Activated gamma-delta T cell treated with Interleukin-2 at 50 U/mL for 16 hours (primary cell): ENCODE results near the gene MEIOSIN.

Source experiments
- DNase-seq: peaks from one replicate; pipeline ENCODE4 v3.0.0-alpha.2; 2020

The MEIOSIN gene

DNA sequence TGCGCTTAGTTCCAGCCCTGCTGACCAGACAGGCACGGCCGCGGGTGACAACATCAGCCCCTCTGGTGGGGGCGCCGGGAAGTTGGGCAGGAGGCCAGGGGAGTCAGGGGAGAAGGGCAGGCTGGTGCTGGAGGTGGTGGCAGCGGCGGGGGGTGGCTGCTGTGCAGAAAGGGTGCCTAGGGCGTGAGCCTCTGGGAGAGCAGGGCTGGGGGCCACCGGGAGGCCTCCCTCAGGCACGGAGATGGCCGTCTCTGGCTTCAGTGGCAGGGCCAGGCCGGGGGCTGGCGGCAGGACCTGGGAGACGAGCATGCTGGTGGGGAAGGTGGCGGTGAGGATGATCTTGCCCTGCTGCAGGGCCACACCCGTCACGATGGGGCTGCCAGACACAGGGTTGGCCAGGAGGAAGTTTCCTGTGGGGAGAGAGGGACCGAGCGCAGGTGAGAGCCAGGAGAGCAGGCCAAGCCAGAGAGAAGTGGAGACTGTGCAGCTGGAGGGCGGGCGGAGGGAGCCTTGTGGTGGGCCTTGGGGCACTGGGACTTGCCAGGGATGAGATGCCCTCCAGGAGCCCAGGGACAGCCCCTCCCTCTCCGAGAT, 32.6 kb downstream of the MEIOSIN start:
- no peak for DNase-seq

DNA sequence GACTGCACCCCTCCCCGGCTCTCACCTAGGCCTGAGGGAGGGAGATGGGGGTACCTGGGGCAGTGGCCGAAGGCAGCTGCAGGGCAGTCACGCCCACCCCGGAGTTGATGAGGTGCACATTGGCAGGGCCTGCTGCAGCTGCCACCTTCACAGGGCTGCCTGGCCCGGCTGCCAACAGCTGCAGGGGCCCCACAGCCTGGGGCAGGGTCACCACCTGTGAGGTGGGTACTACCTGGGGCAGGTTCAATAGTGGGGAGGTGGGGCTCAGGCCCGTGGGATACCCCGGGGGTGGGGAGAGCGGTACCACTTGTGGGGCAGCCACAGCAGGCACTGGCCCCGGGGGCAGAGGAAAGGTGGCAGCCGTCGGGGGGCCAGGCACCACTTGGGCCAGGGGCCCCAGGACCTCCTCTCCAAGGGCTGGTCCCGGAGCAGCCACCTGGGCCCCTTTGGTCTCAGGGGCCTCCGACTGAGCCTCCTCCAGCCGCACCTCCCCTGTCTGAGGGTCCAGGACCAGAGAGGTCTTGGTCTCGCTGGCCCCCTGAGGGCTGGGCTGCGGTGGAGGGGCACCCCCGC, 33.1 kb downstream of the MEIOSIN start:
- DNase-seq = no peak

DNA sequence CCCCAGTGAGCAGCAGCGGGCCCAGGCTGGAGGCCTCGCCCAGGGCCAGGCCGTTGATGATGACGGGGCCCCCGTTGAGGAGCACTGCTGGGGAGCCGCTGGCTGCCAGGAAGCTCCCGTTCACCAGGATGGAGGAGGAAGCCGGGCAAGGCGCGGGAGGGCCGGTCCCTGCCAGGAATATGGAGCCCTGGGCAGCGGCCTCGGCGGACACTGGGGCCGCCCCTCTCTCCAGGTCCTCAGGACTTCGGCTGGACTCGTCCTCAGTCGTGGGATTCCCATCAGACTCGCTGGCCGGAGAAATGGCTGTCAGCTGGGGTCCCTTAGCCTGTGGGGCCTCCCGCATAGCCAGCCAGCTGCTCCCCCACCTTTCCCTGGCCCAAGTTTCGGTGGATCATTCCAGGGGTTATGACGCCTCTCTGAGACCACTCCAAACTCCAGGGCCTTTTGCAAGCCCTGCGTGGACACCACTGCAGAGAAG, 33.7 kb downstream of the MEIOSIN start:
- no peak for DNase-seq

DNA sequence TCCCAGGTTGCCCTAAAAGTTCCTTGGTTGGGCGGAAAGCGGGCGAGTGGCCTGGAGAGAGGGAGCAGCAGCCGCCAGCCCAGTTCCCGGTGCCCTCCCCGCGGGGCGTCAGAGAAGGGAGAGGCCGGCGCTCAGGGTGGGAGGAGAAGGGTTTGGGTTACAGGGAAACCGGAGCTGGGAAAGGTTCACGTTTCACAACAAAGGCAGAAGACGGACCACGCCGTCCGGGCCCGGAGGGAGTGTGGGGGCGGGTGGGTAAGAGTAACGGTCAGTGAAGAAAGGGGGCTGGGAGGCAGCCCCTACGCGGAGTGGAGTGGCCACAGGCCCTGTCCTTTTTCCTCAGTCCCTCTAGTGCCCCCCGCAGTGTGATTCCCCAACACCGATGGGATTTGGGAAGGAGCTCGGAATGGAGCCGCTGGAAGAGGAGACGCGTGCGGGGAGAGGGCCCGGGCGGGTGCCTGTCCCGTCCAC, 34.2 kb downstream of the MEIOSIN start:
- DNase-seq = no peak

DNA sequence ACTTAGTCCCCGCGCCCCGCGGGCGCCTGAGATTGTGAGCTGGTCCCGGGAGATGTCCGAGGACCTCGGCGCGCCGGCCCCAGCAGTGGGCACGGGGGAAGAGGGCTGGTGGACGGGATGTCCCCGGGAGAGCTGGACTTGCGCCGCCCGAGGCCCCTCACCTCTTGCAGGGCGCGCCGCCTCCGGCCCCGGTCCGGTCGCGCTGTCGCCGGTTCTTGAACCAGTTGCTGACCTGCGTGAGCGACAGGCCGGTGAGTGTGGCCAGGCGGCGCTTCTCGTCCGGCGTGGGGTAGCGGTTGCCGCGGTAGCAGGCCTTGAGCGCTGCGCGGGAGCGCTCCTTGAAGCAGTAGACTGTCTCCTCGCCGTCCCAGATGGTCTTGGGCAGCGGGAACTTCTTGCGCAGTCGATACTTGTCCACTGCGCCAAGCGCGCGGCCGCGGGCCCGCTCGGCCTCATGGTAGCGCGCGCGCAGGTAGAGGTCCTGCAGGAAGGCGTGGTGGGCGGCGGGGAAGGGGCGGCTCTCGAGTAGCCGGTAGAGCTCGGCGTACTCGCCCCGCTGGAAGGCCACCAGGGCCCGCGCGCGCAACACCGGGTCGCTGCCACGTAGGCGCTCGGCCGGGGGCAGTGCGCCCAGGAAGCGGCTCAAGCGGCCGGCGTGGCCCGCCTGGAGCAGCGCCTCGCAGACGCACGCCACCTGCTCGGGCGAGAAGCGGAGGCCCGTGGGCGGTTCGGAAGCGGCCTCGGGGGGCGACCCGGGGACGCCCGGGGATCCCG, 34.8 kb downstream of the MEIOSIN start:
- DNase-seq = no peak

DNA sequence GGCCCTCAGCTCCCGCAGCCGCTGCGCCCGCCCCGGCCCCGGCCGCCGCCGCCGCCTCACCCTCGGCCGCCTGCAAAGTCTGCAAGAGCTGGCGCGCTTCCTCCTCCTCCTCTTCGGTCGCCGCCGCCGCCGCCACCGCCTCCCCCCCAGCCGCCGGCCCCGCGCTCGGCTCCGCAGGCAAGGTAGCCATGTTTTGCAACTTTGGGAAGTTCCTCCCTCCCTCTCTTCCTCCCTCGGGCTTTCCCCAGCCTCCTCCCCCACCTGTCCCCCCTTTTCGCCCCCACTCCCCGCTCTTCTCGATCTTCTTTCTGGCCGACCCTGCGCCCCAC, 35.4 kb downstream of the MEIOSIN start:
- peak; percentile 34 for DNase-seq

DNA sequence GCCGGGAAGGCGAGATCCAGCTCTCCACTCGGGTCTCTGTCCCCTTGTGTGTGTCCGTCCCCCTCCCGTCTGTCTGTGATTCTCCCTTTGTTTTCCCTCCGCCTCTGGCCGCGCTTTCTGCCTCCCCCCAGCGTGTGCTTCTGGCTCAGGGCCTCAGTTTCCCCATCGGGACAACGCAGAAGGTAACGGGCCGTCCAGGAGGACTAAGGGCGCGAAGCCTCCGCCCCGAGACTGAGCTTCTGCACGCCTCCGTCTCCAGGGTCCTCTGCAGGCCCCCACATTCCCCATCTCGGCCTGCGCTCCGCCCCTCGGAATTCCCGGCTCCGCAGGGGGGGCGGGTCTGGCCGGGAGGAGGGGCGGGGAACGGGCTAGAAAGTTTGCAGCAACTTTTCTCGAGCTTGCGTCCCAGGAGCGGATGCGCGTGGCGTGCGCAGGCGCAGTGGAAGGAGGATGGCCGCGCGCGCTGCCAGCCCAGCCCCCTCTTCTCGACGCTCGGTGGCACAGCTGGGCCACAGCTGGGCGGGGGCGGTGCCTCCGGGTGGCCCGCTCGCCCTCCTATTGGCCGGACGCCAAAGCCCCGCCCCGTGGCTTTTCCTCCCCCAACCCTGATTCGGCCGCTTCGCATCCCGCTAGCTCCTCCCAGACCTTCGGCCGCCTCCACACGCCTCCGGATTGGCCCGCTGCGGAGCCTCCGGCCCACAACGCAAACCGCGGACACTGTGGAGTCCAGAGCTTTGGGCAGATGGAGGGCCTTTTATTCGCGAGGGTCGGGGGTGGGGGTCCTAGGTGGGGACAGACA, 35.9 kb downstream of the MEIOSIN start, which contains the start of gene SIX5:
Gene SIX5, minus strand, starts transcription at position 269 of the 799 bp plus-strand sequence. CDS start 408 bp downstream, outside the sequence.
- DNase-seq = peak; percentile 93

DNA sequence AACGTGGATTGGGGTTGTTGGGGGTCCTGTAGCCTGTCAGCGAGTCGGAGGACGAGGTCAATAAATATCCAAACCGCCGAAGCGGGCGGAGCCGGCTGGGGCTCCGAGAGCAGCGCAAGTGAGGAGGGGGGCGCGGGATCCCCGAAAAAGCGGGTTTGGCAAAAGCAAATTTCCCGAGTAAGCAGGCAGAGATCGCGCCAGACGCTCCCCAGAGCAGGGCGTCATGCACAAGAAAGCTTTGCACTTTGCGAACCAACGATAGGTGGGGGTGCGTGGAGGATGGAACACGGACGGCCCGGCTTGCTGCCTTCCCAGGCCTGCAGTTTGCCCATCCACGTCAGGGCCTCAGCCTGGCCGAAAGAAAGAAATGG, 36.6 kb downstream of the MEIOSIN start:
- DNase-seq = no peak

DNA sequence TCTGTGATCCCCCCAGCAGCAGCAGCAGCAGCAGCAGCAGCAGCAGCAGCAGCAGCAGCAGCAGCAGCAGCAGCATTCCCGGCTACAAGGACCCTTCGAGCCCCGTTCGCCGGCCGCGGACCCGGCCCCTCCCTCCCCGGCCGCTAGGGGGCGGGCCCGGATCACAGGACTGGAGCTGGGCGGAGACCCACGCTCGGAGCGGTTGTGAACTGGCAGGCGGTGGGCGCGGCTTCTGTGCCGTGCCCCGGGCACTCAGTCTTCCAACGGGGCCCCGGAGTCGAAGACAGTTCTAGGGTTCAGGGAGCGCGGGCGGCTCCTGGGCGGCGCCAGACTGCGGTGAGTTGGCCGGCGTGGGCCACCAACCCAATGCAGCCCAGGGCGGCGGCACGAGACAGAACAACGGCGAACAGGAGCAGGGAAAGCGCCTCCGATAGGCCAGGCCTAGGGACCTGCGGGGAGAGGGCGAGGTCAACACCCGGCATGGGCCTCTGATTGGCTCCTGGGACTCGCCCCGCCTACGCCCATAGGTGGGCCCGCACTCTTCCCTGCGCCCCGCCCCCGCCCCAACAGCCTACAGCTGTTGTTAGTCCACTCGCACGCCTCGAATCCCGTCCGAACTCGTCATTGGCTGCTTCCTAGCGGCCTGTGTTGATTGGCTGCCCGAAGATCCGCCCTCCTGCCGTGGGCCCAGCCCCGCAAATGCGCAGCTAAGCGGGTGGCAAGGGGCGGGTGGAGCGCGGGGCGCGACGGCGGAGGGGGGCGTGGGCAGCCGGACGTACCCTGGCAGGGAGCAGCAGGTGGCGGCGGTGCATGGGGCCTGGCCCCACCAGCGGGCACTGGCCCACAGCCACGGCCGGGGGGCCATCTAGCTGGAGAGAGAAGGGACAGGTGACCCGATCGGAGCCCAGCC, 37.2 kb downstream of the MEIOSIN start:
- DNase-seq = peak; percentile 89

DNA sequence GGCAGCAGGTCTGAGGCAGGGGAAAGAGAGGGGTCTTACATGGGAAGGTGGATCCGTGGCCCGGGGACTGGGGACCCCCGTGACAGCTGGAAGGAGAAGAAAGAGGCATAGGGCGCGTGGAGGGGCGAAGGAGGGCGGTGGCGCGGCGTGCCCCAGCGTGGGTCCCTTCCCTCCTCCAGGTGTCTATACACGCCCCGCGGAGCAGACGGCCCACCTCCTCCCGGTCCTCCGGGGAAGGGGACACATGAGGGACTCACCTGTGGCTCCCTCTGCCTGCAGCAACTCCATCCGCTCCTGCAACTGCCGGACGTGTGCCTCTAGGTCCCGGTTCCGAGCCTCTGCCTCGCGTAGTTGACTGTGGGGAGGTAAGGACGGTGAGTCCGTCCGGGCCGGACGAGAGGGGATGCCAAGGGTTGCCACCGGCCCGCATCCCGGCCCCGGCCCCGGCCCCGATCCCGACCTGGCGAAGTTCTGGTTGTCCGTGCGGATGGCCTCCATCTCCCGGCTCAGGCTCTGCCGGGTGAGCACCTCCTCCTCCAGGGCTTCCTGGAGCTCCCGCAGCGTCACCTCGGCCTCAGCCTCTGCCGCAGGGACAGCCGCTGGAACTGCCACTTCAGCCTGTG, 38.2 kb downstream of the MEIOSIN start:
- no peak for DNase-seq

DNA sequence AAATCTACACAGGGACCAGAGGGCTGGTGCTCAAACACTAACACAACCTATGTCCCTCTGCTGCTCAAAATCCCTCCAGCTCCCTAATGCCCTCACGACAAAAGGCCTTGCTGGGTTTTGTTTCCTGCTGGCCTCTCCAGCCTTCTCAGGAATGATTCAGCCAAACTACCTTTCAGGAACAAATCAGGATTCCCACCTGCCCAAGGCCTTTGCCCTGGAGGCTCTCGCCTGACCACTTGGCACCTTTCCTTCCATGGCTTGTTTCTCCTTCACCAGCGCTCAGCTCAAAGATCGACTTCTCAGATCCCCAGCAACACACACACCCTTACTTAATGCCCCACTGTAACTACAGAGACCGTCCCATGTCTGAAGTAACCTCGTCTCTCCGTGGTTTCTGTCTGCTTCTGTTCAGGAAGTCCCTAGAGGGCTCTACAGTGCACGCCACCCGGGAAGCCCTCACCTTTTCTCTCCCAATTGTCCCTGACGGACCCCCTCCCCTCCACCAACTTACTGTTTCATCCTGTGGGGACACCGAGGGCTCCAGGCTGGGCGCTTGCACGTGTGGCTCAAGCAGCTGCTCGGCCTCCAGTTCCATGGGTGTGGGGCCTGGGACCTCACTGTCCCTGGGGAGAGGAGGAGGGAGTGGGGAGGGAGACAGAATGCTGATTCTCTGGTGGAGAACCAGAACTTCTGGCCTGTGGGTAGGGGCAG, 39.0 kb downstream of the MEIOSIN start:
- no peak for DNase-seq

DNA sequence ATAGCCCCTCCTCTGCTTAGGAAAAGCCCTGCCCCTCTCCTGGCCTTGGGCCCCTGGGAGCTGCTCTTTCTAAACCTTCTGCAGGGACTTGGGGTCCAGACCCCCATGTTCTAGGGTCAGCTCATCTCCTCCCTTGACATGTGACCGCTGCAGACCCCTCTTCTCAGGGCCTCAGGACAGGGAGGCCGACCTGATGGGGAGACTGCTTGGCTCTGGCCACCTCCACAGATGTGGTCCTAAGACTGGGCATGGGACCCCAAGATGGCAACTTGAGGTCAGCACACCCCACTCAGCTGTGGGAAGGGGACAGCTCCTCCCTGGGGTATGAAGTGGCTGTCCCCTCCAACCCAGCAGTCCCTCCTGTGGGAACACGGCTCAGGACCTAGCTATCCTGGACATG, 39.7 kb downstream of the MEIOSIN start:
- DNase-seq = no peak

DNA sequence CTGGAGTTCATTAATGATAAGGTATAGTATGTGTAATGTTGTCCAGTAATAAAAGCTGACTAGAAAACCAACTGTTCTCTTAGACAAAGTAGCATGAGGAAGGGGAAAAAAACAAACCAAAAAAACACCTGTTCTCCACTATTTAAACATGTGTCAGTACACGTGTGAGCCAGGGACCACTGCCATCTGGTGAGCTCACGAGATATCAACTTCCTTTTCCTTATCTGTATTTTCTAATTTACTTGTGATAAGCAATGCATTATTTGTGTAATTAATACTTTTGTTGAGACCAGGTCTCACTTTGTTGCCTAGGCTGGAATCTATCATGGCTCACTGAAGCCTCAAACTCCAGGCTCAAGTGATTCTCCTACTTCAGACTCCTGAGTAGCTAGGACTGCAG, 40.1 kb downstream of the MEIOSIN start:
- no peak for DNase-seq

DNA sequence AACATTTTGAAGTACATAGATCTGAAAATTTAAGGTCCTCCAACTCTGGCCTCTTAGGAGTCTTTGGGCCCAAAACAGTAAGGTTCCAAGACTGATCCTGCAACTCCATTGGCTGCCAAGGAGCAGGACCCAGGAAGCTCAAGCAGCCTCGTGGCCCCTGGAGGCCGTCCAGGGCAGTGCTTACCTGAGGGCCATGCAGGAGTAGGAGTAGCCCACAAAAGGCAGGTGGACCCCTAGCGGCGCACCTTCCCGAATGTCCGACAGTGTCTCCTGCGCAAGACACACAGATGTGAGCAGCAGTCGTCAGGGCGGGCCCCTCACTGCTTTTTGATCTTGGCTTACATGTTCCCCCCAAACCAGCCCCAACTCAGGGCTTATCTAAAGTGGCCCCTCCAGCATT, 41.5 kb downstream of the MEIOSIN start:
- DNase-seq = no peak

DNA sequence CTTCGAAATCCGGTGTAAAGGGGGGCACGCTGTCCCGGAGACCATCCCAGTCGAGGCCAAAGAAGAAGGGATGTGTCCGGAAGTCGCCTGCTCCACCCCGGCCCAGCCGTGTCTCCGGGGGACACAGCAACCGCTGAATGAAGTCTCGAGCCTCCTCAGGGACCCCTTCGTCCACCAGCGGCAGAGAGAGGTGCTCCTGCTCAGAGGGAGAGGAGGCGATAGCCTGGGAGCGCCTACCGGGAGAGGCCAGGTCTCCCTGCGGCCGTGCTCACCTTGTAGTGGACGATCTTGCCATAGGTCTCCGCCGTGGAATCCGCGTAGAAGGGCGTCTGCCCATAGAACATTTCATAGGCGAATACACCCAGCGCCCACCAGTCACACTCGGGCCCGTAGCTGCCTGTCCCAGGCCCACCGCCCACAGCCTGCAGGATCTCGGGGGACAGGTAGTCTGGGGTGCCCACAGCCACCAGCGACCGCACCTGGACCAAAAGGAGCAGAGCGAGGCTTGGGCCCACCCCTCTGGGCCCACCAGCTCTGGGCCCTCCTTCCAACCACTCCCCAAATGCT, 44.2 kb downstream of the MEIOSIN start:
- no peak for DNase-seq

DNA sequence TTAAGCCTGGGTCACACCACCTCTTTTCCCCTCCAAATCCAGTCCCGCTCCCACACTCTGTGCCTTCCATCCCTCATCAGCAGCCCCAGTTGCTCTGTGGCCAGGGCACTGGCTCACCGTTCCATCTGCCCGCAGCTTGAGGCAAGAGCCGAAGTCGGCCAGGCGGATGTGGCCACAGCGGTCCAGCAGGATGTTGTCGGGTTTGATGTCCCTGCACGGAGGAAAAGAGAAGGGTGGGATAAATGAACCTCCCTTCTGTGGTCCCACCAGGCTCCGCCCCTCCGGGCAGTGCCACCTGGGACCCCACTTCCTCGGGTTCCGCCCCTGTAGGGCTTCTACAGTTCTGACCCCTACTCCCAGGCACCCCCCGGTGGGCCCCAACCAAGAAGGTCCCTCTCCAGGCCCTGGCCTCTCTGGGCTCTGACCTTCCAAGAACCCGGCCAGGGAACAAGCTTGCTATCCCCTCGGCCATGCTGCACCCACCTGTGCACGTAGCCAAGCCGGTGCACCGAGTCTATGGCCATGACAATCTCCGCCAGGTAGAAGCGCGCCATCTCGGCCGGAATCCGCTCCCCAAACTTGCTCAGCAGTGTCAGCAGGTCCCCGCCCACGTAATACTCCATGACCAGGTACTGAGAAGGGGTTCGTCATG, 44.9 kb downstream of the MEIOSIN start:
- no peak for DNase-seq

DNA sequence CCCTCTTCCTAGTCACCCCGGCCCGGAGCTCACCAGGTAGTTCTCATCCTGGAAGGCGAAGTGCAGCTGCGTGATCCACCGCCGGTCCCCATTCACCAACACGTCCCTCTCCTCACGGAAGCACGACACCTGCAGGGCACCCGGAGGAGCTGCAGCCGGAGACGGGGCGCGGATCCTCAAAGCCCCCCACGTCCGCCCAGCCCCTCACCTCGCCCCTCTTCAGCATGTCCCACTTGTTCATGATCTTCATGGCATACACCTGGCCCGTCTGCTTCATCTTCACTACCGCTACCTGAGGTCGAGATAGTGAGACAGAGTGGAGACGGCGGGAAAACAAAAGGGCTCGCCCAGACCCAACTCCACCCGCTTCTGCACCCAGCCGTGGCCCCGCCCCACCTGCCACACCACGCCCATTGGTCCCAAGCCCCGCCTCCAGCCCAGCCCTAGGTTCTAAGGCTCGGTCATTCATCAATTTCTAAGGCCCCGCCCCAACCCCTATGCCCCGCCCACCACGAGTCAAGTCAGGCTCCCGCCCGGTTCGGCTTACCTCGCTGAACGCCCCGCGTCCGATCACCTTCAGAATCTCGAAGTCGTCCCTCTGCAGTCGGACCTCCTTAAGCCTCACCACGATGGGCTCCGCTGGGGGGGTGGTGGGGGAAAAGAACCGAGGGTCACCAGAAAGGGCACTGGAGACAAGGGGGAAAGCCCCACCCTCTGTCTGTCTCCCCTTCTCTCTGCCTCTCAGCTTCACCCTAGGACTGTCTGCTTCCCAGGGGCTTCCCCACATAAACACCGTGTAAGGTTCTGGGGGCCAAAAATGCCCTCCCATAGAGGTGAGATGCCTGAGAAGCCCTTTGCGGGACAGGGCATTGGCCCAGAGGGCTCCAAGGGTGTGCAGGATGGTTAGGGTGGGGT, 46.2 kb downstream of the MEIOSIN start:
- peak; percentile 68 for DNase-seq

DNA sequence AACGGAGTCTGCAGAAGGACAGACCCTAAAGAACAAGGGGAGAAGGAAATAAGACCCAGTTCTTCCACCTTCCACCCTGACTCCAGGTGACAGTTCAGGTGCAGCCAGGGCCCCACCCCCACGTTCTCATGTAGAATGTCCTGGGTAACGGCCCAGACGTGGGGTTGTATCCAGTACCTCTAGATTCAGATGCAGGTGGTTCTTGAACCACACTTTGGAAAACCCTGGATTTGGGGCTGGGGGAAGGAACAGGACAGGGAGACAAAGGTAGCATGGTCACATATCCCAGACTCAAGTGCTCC, 46.9 kb downstream of the MEIOSIN start:
- no peak for DNase-seq
